GM23338 (cell line): Measurements from ENCODE around the gene MAPT.

Source experiments
- CREB1 ChIP-seq: fragments of 250-450 bp; sonication (Bioruptor Pico); IDR thresholded peaks from 2 replicates; pipeline ENCODE4 v1.5.0; 2020; ENCODE audit warnings: low read depth, mild to moderate bottlenecking, moderate library complexity
- CTCF ChIP-seq, 2 experiments: fragments of 200-600 bp in 1 of 2; sonication (generic) in 1 of 2; conservative IDR thresholded peaks; 2 replicates each; pipeline versions ENCODE4 v1.5.1 to v1.6.1; 2016 to 2017; ENCODE audit warnings: antibody characterized with exemption in 2 of 2, low read depth in 2 of 2, mild to moderate bottlenecking in 2 of 2, moderate library complexity in 1 of 2
- ETS1 ChIP-seq: IDR thresholded peaks from 2 replicates; pipeline ENCODE4 v1.6.1; 2016; ENCODE audit warnings: antibody characterized with exemption
- EZH2 ChIP-seq: fragments of 200-600 bp; sonication (generic); IDR thresholded peaks from one replicate; pipeline ENCODE4 v1.8.0; 2017; ENCODE audit warnings: antibody characterized with exemption, mild to moderate bottlenecking, low read depth; ENCODE audit not compliant: unreplicated experiment
- EZH2phosphoT487 ChIP-seq: fragments of 200-600 bp; sonication (generic); IDR thresholded peaks from one replicate; pipeline ENCODE4 v1.8.1; 2018; ENCODE audit warnings: antibody characterized with exemption; ENCODE audit not compliant: unreplicated experiment
- JUNB ChIP-seq: IDR thresholded peaks from one replicate; pipeline ENCODE4 v1.6.1; 2016; ENCODE audit warnings: antibody characterized with exemption; ENCODE audit not compliant: unreplicated experiment
- POLR2AphosphoS5 ChIP-seq: IDR thresholded peaks from 2 replicates; pipeline ENCODE4 v1.6.1; 2016; ENCODE audit warnings: antibody characterized with exemption, low read depth
- REST ChIP-seq: IDR thresholded peaks from one replicate; pipeline ENCODE4 v1.6.1; 2018; ENCODE audit warnings: antibody characterized with exemption; ENCODE audit not compliant: unreplicated experiment
- STAT1 ChIP-seq: IDR thresholded peaks from one replicate; pipeline ENCODE4 v1.6.1; 2016; ENCODE audit warnings: antibody characterized with exemption; ENCODE audit not compliant: unreplicated experiment
- ZNF114 ChIP-seq: fragments of 250-450 bp; sonication (Bioruptor Pico); IDR thresholded peaks from 2 replicates; pipeline ENCODE4 v1.5.0; 2020; ENCODE audit warnings: mild to moderate bottlenecking, moderate library complexity
- ZNF462 ChIP-seq: fragments of 250-450 bp; sonication (Bioruptor Pico); IDR thresholded peaks from 2 replicates; pipeline ENCODE4 v1.5.0; 2020; ENCODE audit warnings: mild to moderate bottlenecking, moderate library complexity

- TF ChIP-seq POLR2AphosphoS5 (no peak), CTCF (conservative IDR thresholded peaks at IDR 0.05; ENCODE audit: low read depth in 2 of 2) (no peak), EZH2phosphoT487 (no peak), REST (no peak), ZNF114 (CRISPR knock-in tag) (no peak), EZH2 (no peak), ETS1 (no peak), ZNF462 (CRISPR knock-in tag) (no peak), STAT1 (no peak), JUNB (no peak), CREB1 (CRISPR knock-in tag) (no peak)
Measured at GRCh38 chr17:45868276-45868675, 26.1 kb upstream of the MAPT start.
